ENCODE results near the gene GMFB. TPM values are rescaled to one million over a fixed set of nuclear protein-coding genes. Genes with fewer than 3 reads are reported as not detected.

Gene GMFB
- total and polyA plus RNA-seq, 10 of the 15 experiments (the other 5 are each of a cell fraction or from before 2014, with no cell fraction given), result 29.3 to 71.0 (median 50.8) TPM

GRCh38 chr14:54486685-54487084, 2.1 kb downstream of the GMFB start:
- no peaks in the 10 kb centered on the region for H4K20me1 ChIP-seq (ENCODE audit: control insufficient read depth, insufficient read depth)
- intact Hi-C loops (cut with micrococcal nuclease; ENCODE audit: unreplicated experiment) (loop anchor here (5.0 kb wide), 1 partner anchor 89 kb away; the partner anchor contains the start of gene CDKN3), in situ Hi-C loops (cut with MboI) (no loop called here)
- no peak overlapping the region for H2AFZ ChIP-seq (ENCODE audit: control insufficient read depth, low read depth, low read length)
- H3K79me2 ChIP-seq (ENCODE audit: control insufficient read depth, insufficient read depth, low read length), result peaks cover 72% of the 10 kb centered on the region
- no peaks in the 10 kb centered on the region for H3K9me3 ChIP-seq (replicated peaks; ENCODE audit: control insufficient read depth, insufficient read depth, low read length)
- WGBS (ENCODE audit: insufficient coverage, insufficient replicate concordance, low lambda C conversion rate, missing lambda C conversion rate), result 100% methylated on average over 1 of the region's 1 CpG
- SMC1A ChIA-PET (ENCODE audit: uncharacterized antibody, unreplicated experiment), result interaction anchor here (0.7 kb wide), 1 partner anchor 92 kb away, joined by 3 read pairs; no protein-coding TSS in a partner anchor
- no peaks in the 10 kb centered on the region for H3K27me3 ChIP-seq (replicated peaks in 1 of 2; ENCODE audit: control insufficient read depth in 2 of 2, insufficient read depth in 2 of 2, low read length in 1 of 2)
- H3K9ac ChIP-seq (ENCODE audit: control insufficient read depth, insufficient read depth, low read length), result no peak overlapping the region
- peaks cover 0 to 6% of the 10 kb centered on the region in 2 experiments; a peak in 2 of 4 replicates for H3K36me3 ChIP-seq (ENCODE audit: control insufficient read depth in 2 of 2, insufficient read depth in 2 of 2, low read length in 1 of 2)
- peak overlapping the region; percentile 92 for H3K4me3 ChIP-seq
- RAD21 ChIA-PET (ENCODE audit: unreplicated experiment), result interaction anchor here (1.5 to 3.7 kb wide), 3 partner anchors 45 to 90 kb away, joined by 6 to 16 read pairs (median 8); partner anchors contain the start of gene CDKN3
- H3K4me1 ChIP-seq (ENCODE audit: control insufficient read depth, insufficient read depth, low read length), result peaks cover 10% of the 10 kb centered on the region
- BruUV-seq (replicated peaks), result no TSS peak
- TF ChIP-seq RUNX3 (IDR thresholded peaks at IDR 0.05; ENCODE audit: low read length) (0 out of 2 replicates have a peak, but pooled peaks have one; percentile 8), NFYA (IDR thresholded peaks at IDR 0.05; ENCODE audit: borderline replicate concordance, low read depth, low read length) (no peak), BCLAF1 (IDR thresholded peaks at IDR 0.05) (no peak), PML (IDR thresholded peaks at IDR 0.05; ENCODE audit: low read length) (no peak), POLR2AphosphoS5 (IDR thresholded peaks at IDR 0.05; ENCODE audit: low read length) (no peak)
- POLR2A ChIA-PET, result interaction anchor here (1.6 to 2.5 kb wide), 2 partner anchors 23 to 89 kb away, joined by 4 to 19 read pairs; partner anchors contain the start of gene CGRRF1
- no peak overlapping the region; the same call in 1 of the 2 replicates for H3K27ac ChIP-seq (ENCODE audit: control insufficient read depth, insufficient read depth)
- H3K4me2 ChIP-seq (ENCODE audit: control insufficient read depth, insufficient read depth), result peak overlapping the region; percentile 31
- ATAC-seq, result no peak
- FAIRE-seq, result no peak
- DNase-seq (ENCODE audit: low read depth, low spot score), result no peak
- CTCF ChIA-PET, result interaction anchor here (1.1 to 5.2 kb wide), 3 partner anchors 22 to 287 kb away, joined by 3 to 22 read pairs (median 4); partner anchors contain the start of gene CGRRF1
